Epithelial cell of esophagus (primary cell): ENCODE measurements around the gene IGFBP4.

Source experiments
- DNase-seq: peaks from one replicate; pipeline ENCODE4 v3.0.0; 2010; ENCODE audit warnings: low read depth
- H3K4me3 ChIP-seq: 2 replicates; pipeline ENCODE4 v1.5.1; 2011; ENCODE audit warnings: mild to moderate bottlenecking, low read length, control low read depth
- TF ChIP-seq, protein P1 (sequence below): IDR thresholded peaks from 2 replicates; pipeline ENCODE4 v1.5.1; 2011; ENCODE audit warnings: low read depth, mild to moderate bottlenecking, low read length, control low read depth, inconsistent platforms; ENCODE audit not compliant: insufficient read depth; ENCODE audit errors: missing control alignments

IGFBP4 gene

DNA sequence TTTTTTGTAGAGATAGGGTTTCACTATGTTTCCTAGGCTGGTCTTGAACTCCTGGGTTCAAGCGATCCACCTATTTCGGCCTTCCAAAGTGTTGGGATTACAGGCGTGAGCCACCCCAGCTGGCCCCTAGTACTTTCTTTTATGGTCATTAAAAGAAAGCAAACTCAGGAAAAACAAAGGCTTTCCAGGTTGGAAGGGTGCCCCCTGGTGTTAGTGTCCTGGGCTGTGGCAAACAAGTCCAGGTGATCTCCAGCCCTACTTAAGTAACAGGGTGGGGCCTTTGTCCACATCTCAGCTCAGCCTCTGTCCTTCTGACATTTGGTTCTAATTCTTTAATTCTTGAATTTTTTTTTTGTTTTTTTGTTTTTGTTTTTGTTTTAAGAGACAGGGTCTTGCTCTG, 6.9 kb downstream of the IGFBP4 start:
- DNase-seq: peak; percentile 65
- no peak overlapping the region for H3K4me3 ChIP-seq
- TF ChIP-seq, protein P1, sequence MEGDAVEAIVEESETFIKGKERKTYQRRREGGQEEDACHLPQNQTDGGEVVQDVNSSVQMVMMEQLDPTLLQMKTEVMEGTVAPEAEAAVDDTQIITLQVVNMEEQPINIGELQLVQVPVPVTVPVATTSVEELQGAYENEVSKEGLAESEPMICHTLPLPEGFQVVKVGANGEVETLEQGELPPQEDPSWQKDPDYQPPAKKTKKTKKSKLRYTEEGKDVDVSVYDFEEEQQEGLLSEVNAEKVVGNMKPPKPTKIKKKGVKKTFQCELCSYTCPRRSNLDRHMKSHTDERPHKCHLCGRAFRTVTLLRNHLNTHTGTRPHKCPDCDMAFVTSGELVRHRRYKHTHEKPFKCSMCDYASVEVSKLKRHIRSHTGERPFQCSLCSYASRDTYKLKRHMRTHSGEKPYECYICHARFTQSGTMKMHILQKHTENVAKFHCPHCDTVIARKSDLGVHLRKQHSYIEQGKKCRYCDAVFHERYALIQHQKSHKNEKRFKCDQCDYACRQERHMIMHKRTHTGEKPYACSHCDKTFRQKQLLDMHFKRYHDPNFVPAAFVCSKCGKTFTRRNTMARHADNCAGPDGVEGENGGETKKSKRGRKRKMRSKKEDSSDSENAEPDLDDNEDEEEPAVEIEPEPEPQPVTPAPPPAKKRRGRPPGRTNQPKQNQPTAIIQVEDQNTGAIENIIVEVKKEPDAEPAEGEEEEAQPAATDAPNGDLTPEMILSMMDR: peak; percentile 68

DNA sequence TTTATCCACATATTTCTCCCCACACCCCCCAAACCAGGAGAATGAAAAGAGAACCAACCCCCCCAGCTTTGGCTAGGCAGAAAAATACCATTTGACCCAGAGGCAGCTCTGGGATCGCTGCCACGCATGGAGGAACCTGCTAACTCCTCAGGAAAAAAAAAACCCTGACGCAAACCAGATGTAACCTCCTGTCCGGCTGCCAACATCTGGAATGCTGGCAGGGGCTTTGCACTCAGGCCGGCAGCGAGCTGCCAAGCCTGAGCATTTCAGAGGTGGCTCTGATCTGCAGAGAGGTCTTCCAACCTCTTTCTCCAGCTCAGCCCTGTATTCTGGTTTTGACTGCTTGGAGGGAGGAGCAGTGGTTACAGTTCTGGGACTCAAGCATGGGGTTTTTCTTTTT, 8.2 kb downstream of the IGFBP4 start:
- no peak for DNase-seq
- TF ChIP-seq, protein P1: no peak
- H3K4me3 ChIP-seq: no peak overlapping the region

DNA sequence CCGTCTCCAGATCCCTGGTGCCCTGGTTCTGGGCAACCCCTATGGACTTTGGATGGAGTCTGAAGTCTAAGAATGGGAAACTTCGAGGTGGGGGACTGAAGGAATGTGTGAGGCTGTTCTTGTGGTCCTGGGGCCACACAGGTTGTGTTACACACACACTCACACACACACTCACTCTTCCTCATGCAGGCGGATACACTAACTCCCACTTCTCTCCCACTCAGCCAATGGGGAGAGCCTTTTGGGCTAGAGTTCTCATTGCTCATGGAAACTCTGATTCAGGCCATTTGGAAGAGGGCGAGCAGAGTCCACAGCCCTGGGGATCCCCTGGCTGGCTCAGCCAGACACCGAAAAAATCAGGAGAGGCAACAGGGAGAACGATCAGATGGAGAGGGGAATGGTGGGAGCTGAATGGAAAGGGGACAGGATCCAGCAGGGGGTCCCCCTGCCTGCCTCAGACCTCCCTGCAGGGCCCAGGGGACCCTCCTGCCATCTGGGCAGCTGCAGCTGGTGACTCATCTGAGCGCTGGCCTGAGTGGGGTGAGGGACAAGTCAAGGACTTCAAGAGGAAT, 9.1 kb downstream of the IGFBP4 start:
- H3K4me3 ChIP-seq: no peak overlapping the region
- no peak for DNase-seq

DNA sequence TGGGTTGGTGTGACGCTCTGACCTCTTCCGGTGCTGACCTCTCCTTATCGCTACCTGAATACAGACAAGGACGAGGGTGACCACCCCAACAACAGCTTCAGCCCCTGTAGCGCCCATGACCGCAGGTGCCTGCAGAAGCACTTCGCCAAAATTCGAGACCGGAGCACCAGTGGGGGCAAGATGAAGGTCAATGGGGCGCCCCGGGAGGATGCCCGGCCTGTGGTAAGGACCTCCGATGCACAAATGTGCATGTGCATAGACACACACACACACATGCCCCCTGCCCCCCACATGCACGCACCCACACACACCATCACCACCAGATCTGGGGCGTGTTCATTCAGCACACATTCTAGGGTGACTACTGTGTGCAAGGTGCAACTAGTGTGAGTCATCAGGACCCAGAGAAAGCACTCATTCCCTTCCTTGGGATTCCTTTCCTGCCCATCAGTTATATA, 9.7 kb downstream of the IGFBP4 start:
- TF ChIP-seq, protein P1: no peak
- no peak overlapping the region for H3K4me3 ChIP-seq
- peak; percentile 70 for DNase-seq

More for the DNA sequence above, 9.1 kb downstream of the IGFBP4 start:
- TF ChIP-seq, protein P1: no peak

DNA sequence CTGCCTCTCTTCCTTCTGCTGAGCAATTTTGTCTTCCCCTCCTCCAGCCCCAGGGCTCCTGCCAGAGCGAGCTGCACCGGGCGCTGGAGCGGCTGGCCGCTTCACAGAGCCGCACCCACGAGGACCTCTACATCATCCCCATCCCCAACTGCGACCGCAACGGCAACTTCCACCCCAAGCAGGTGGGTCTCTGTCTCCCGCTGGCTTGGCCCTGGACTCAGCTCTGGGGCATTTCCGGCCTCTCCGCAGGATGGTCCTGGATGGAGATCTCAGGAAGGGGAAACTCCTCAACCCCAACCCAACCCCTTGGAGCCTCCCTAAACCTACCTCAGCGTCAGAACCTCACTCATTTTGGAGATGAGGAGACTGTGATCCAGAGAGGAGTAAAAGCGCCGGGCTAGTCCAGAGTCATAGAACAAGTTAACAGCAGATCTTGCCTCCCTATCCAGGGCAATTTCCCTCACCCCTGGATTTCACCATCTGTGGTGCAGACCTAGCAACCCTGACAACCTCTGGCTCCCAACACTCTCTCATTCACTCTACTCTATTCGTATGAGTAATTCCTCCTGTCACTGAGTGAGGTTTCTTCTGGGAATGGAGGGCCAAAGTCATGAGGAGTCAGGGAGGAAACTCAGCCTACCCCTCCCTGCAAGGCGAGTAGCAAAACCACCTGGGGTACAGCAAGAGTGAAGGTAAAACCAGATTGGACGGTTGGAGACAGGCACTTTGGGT, 10.8 kb downstream of the IGFBP4 start:
- H3K4me3 ChIP-seq: no peak overlapping the region
- TF ChIP-seq, protein P1: no peak
- peak; percentile 45 for DNase-seq

DNA sequence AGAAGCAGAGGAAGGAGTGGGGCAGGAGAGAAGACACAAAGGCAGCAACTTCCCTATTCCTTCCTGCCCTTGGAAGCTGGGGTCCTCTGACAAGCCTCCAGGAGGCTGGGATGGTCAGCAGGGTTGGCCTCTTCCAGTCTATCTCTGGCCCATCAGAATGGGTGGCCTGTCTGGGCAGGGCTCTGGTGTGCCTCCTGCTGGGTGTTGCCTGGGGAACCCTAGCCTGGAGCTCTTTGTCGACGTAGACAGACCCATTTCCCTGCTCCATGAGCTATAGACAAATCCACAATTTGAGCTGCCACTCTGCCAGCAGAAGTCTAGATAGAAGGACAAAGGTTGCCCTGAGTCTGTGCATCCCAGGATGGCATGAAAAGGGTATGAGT, 11.4 kb downstream of the IGFBP4 start:
- H3K4me3 ChIP-seq: no peak overlapping the region
- no peak for DNase-seq
- TF ChIP-seq, protein P1: no peak
